Body of pancreas (tissue), 4 donors: ENCODE data around the gene CD14.

Experiments used
- POLR2A ChIP-seq, 3 donors: fragments of 450-650 bp; IDR thresholded peaks; one replicate each; pipeline ENCODE4 v1.6.1; 2016; ENCODE audit warnings: antibody characterized with exemption in 3 of 3, mild to moderate bottlenecking in 2 of 3
- TF ChIP-seq, protein P1 (sequence below), 7 experiments: fragments of 450-650 bp in 4 of 7; fragments of 200-600 bp in 3 of 7; sonication (generic) in 3 of 7; IDR thresholded peaks; one replicate each; pipeline ENCODE4 v1.5.1; 2016 to 2019; ENCODE audit warnings: antibody characterized with exemption in 7 of 7

GRCh38 chr5:140677947-140678346 lies 45.0 kb upstream of the CD14 start:
- TF ChIP-seq, protein P1, sequence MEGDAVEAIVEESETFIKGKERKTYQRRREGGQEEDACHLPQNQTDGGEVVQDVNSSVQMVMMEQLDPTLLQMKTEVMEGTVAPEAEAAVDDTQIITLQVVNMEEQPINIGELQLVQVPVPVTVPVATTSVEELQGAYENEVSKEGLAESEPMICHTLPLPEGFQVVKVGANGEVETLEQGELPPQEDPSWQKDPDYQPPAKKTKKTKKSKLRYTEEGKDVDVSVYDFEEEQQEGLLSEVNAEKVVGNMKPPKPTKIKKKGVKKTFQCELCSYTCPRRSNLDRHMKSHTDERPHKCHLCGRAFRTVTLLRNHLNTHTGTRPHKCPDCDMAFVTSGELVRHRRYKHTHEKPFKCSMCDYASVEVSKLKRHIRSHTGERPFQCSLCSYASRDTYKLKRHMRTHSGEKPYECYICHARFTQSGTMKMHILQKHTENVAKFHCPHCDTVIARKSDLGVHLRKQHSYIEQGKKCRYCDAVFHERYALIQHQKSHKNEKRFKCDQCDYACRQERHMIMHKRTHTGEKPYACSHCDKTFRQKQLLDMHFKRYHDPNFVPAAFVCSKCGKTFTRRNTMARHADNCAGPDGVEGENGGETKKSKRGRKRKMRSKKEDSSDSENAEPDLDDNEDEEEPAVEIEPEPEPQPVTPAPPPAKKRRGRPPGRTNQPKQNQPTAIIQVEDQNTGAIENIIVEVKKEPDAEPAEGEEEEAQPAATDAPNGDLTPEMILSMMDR (IDR thresholded peaks at IDR 0.05): no peak
- TF ChIP-seq POLR2A (IDR thresholded peaks at IDR 0.05): no peak
